Embryonic facial prominence (tissue), 1 donor: ENCODE data around the gene SYNE4.

Experiments
- DNase-seq: peaks from one replicate; pipeline ENCODE4 v3.0.0-alpha.2; 2016; ENCODE audit errors: extremely low spot score

Gene SYNE4

GRCh38 chr19:36026091-36026876 is 17.7 kb upstream of the SYNE4 start:
- DNase-seq: no peak

GRCh38 chr19:36025541-36025940 is 16.9 kb upstream of the SYNE4 start:
- no peak for DNase-seq

- no peak for DNase-seq
These were observed 14.8 kb upstream of the SYNE4 start for GRCh38 chr19:36023432-36023831.

GRCh38 chr19:36019061-36019670 is 10.6 kb upstream of the SYNE4 start:
- no peak for DNase-seq

DNA sequence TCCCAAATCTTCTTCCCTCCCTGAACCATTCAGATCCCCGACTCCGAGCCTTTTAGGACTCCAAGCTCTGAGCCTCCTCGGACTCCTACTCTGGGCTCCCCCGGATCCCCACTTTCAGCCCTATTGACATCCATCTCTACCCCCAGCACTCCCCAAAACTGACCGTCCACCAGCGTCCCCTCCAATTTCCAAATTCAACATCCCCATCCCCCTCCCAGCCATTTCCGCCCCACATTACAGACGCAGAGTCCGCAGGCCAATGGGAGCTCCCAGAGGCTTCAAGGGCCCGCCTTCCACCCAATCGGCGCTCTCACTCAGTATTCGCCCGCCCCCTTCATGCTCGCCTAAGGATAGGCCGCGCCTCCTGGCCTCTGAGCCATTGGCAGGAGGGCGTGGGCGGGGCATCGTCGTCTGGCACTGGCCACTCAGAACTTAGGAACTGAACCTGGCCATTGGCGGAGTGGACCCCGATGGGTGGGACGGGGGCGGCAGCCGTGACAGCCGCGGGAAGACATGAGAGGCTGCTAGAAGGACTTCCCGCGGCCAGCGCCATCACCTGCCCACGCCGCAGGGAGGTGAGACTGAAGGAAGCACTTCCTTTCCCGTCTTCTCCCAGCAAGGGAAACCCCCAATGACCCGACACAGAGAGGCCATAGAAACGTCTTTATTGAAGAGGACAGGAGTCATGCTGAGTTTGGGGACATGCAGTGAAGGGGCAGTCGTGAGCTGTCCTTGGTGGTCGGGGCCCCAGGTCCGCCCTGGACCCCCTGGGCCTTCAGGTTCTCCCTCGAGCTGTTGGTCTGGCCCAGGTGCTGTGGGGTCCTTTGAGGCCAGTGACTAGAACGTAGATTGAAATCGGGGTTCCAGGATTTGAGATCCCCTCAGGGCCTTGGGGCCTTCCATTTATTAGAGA is 5.7 kb upstream of the SYNE4 start, which contains the start of gene ALKBH6:
TSS of gene ALKBH6 (minus strand) at position 202 of the 913 bp plus-strand sequence. CDS start 816 bp downstream, outside the sequence.
- peak; percentile 97 for DNase-seq

- DNase-seq: no peak
These were observed 4.8 kb upstream of the SYNE4 start for GRCh38 chr19:36013280-36014011.

DNA sequence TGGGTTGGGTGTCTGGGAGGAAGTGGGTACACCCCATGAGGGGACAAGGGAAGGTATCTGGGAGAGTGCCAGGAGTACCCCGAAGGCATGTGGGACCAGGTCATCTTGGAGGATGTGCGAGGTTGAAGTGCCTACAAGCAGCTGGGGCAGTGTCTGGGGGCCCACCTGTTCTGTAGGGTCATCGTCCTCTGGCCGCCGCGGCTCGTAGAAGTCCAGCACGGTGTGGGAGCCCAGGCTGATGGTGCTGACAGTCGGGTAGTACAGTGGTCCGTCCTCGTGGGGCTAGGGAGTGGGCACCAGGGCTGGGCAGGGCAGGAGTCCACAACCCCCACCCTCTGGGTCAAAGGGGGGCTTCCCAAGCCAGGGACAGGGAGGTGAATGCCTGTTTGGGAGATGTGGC is 1.8 kb upstream of the SYNE4 start:
- DNase-seq: no peak

- DNase-seq: no peak
These were observed 1.2 kb upstream of the SYNE4 start for GRCh38 chr19:36009633-36010379.

GRCh38 chr19:36009220-36009619 is 607 bp upstream of the SYNE4 start:
- no peak for DNase-seq

- DNase-seq: no peak
These were observed 1.7 kb downstream of the SYNE4 start for GRCh38 chr19:36006955-36007354.

DNA sequence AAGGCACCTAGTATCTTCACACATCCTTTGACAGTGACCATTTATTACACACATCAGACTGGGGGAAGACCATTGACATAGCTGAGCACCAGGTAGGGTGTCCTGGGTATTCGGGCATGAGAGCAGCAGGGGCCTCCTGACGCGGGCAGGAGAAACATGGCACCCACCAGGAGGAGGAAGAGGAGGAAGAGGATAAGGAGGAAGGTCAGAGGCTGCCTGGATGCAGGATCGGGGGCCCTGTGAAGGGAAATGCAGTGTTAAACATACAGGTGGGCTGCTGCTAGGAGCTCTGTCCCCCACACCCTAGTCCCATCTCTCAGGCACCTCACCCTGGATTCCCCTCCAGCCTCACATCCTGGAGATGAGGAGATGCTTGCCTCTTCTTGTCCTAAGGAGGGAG is 5.3 kb downstream of the SYNE4 start:
- DNase-seq: no peak

GRCh38 chr19:36001605-36002004 is 7.0 kb downstream of the SYNE4 start:
- DNase-seq: no peak

DNA sequence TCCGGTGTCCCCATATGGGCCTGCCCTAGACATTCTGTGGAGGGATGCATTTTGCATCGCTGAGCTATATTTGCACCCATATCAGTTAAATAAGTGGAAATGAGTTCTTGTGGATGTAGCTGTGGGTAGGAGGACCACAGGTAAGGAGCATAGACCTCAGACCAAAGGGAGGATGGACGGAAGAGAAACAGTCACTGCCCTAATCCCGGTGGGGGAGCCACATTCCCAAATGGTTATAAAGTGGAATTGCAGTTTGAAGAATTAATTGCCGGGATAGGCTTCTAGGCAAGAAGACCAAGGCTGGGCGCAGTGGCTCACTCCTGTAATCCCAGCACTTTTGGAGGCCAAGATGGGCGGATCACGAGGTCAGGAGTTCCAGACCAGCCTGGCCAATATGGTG is 11.8 kb downstream of the SYNE4 start:
- DNase-seq: no peak

- DNase-seq: peak; percentile 79
These were observed 13.3 kb downstream of the SYNE4 start, which contains the start of gene SDHAF1 for GRCh38 chr19:35995048-35995993. TSS of gene SDHAF1 (plus strand) at chr19:35995188. CDS start at chr19:35995275, 87 bp downstream.

- DNase-seq: no peak
These were observed 14.6 kb downstream of the SYNE4 start for GRCh38 chr19:35993923-35994598.

DNA sequence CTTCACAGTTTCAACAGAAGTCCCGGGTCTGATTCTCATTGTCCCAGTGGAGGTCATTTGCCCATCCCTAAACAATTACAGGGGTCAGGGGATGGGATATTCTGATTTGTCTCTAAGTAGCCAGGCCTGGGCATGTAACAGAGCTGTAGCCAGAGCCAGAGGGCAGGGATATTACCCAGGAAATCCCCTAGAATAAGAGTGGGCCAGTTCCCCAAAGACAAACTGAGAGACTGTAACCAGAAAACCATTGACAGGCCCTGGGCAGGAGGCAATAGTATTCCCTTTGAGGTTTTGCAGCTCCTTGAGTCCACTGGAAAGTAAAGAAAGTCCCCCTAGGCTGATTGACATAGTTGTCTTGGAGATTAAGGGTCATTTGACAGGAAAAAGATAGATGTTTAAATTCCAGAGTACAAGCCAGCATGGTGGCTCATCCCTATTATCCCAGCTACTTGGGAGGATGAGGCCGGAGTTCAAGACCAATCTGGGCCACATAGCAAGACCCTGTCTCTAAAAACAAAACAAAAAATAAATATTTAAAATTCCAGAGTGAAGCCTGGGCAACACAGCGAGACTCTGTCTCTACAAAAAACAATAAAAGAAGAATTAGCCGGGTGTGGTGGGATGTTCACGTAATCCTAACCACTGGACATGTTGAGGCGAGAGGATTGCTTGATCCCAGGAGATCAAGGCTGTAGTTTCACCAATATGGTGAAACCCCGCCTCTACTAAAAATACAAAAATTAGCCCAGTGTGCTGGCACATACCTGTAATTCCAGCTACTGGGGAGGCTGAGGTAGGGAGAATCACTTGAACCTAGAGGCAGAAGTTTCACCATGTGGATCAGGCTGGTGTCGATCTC is 15.5 kb downstream of the SYNE4 start:
- no peak for DNase-seq

GRCh38 chr19:35991731-35992450 is 16.7 kb downstream of the SYNE4 start:
- DNase-seq: no peak
